Measurements from ENCODE around the gene RBM33. TPM values are rescaled to one million over a fixed set of nuclear protein-coding genes. Genes with fewer than 3 reads are reported as not detected.
"Not testable (repeated sequence)": the region's sequence is repeated elsewhere in the genome, so short reads cannot be mapped to it uniquely, and the experiment has no call there.

RBM33 gene
- total RNA-seq, 1 donor from 2014 or later, result 29.8 TPM

DNA sequence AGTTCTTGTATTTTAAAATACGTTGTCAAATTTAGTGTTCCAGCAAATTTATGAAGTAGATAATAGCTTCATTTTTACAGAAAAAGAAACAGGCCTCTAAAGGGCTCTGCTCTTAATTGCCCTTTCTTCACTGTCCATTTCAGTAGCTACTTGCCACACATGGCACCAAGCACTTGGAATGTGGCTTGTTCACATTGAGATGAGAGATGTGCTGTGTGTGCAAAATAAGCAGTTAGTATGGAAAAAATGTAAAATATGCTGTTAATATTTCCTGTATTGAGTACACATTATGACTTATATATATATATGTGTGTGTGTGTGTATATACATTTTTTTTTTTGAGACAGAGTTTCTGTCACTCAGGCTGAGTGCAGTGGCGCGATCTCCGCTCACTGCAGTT, 19.5 kb downstream of the RBM33 start:
- ATAC-seq, result no peak

DNA sequence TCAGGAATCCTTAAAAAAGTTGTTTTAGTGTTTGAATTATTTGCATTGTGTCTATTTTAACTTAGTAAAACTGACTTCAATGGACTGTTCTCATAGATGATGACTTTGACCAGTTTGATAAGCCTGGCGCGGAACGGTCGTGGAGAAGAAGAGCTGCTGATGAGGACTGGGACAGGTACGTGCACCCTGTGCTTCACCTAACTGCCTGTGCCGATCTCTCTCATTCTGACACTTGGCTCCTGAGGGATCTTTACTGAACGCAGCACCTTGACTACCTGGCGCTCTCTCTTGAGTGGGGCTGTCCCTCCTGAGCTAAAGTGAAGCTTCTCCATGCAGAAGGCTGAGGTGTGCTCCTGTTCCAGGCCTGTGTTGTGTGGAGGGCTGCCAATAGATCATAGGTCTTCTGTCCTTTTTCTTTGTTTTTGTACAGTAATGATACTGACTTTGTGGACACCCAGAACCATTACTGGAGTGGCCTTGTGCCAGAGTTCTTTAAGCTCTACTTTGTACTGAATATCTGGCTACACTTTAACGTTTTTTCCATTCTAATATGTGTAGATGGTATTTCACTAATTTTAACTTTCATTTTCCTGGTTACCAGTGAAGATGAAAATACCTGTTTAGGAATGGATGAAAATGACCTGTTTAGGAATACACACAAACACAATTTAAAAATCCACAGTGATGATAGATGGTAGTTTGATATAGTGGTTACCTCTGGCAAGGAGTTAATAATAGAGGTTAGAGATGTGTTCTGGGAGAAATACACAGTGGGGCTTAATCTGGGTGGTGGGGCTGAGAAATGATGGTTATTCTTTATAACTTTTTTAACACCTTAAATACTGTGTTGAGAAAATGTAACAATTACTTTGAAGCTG, 20.9 kb downstream of the RBM33 start:
- ATAC-seq, result no peak

DNA sequence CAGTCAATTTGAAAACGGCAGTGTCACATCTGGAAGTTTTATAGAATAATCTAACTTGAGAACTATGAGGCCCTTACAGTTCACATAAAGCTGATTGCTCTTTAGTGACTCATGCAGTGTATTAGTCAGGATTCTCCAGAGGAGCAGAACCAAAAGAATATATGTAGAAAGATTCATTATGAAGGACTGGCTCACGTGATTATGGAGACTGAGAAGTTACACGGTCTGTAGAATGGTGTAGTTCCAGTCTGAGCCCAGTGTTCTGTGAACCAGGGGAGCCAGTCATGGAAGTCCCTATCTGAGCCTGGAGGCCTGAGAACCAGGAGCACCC, 21.5 kb downstream of the RBM33 start:
- peak; percentile 98 for ATAC-seq

DNA sequence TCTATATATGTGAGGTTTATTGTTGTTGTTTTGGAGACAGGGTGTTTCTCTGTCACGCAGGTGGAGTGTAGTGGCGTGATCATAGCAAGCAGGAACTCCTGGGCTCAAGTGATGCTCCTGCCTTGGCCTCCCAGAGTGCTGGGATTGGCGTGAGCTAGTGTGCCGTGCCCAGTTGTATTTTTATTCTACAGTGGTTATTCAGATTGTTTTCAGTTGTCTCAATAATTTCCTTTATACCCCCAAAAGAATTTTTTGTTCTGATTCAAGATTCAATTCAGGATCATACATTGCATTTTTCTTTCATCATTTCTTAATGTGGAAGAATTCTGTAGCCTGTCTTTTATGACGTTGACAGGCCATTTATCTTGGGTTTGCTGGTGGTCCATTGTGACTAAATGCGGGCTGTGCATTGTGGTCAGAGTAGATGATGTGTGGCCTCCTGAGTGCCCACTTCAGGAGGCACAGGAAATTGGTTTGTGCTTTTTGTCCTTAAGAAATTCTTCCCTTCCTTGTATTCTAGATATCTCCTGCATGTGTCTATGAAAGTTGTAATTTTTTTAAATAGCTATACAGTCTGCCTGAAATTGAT, 22.9 kb downstream of the RBM33 start:
- no peak for ATAC-seq

DNA sequence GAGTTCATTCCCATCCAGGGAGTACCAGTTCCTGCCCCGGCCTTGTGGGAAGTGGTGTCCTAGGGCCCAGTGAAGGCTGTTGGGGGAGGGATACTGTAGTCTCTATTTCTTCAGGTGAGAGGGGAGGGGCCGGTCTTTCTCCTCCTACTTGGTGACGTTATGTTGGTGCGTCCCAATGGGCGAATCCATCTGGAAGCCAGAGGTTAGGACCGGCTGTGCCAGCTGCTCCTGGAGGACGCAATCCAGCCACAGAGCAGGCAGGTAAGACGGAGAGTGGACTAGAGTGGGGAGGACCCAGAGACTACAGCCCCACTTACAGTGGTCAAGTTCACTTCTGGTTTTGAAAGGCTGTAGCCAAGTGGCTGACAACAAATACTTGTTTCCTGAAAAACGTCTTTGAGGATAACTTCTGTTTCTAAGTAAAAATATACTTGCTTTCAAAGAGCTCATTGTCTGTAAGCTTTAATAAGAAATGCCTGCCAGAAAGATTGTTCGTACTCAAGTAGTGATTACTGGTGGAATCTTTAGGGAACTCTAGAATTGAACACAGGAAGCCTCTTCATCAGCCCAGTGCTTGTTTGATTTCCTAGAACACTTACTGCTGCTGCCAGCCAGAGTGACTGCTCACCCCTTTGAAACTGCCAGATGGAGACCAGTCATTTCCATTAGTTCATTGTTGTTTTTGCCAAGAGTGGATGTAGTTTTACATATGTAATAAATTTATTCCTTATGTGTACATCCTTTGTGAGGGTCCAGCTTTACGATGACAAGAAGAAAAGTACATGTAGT, 25.4 kb downstream of the RBM33 start:
- ATAC-seq, result no peak

DNA sequence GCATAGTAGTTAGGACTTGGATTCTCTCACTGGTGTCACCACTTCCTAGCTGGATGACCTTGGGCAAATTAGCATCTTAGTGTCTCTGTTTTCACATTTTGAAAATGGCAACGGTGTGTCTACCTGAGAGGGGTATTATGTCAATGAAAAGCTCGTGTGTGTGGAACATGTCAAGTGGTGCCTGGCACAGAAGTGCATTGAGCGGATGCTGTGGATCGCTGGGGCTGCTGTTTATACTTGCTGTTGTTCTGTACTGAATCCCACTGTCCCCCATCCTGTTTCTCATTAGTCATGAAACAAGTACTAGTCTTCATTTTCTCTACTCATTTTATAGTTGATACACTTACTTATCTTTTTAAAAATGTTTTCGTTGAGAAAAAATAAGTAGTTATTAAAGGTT, 26.1 kb downstream of the RBM33 start:
- ATAC-seq, result no peak

DNA sequence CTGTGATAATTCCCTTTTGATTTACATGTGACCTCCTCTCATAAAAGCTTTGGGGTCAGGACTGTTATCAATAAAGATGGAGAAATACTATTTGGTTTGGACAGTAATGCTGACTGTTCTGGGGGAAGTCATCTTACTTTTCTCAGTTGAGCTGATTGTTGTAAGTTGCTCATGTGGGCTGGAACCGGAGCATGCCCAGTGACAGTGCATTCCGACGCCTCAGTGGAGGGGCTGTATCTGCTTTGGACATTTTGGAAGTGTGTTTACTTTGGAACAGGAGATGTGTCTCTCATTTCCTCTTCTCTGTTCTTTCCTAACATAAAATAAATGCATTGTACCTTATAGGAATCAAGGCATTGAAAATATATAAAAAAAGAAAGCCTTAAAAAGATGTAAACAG, 30.1 kb downstream of the RBM33 start:
- no peak for ATAC-seq

DNA sequence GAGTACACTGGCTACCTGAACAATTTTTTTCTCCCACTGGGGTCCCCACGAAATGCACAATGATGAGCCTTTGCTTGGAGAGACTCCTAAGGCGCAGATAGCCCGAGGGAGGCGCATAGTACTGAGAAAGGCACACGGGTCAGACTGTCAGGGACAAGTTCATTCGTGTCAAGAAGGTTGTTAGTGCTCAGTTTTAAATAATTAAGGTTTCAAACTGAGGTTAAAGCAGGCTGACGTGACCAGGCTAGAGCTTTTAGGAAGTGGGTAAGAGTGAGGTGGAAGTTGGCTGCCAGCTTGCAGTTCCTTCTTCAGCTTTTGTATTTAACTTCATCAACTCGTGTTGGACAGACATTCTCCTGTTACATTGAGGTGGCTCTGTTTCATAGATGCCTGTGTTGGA, 31.6 kb downstream of the RBM33 start:
- ATAC-seq, result peak; percentile 65

DNA sequence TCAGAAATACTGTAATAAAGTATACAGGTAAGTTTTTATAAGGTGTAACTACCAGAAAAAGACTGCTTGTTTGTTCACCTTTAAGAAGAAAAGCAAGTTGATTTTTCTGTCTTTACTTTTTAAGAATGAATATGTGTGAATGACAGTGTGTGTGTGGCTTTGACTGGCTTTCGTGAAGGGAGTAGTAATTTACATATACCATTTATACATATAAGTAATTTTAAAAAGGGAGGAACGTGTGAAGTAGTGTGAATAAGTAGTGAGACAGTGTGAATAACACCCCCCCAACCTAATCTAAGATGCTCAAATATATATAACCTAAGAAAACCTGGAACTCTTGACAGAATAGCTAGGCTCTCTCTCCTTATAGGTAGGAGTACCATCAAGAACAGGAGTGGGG, 33.2 kb downstream of the RBM33 start:
- no peak for ATAC-seq

DNA sequence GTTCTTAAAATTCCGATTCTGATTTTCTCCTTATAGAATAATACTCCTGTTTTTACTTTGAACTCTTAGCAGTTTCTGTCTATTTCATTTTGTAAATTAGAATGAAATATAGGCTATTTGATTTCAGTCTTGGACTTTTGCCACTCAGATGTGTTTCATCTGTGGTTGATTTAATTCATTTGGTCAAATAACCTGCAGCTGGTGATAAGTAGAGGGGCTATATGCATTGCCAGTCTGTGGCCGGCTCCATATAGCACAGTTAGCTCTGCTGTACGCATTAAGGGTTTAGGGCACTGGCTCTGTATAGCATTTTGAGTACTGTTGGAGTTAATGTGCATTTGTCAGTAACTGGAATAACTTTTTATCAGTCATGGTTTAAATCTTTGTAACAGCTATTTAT, 35.7 kb downstream of the RBM33 start:
- ATAC-seq, result no peak

DNA sequence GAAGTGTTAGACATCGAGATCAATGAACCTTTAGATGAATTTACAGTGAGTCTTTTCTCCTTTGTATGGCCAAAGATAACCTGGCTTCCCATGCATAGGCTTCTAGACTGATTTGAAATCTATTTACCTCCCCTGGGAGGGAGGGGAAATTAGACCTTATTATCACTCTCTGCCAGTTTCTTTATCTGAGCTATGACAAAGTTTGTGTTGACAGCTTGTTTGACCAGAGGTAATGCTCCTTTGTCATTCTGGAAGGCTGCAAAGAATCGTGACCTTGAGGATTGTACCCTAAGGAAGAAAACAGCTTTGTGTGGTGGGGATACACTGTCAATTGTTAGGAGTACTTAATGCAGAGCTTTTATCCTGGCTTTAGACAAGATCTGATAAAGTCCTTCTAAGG, 36.4 kb downstream of the RBM33 start:
- no peak for ATAC-seq

DNA sequence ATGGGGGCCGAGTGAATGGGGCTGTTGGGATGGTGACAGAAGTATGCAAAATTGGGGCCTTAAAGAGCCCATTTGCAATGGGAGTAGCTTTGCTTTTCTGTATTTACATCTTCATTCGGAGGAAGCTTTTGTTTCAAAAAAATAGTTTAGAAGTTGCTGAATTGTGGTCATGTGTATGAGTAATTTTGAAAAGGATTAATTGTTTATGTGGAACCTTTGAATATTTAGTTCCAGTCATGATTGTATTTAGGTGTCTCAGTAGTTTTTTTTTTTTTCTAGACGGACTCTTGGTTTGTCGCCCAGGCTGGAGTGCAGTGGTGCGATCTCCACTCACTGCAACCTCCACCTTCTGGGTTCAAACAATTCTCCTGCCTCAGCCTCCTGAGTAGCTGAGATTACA, 37.2 kb downstream of the RBM33 start:
- ATAC-seq, result no peak

DNA sequence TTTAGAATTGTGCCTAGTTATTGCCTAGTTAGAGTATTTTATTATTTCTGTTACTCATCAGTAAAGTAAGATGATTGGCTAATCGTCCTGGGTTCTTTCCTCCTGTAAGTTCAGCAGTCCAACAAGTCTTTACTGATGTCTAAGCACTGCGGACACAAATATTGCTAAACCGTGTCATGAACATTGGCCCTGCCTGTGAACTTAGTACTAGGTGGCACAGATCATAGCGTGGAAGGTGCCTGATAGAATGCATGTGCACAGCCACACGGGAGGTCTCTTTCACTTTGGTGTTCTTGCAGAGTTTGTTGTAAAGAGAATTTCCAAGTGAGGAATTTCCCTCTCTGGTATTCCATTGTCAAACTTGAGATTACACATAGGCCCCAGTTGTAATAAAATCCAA, 38.0 kb downstream of the RBM33 start:
- ATAC-seq, result no peak

DNA sequence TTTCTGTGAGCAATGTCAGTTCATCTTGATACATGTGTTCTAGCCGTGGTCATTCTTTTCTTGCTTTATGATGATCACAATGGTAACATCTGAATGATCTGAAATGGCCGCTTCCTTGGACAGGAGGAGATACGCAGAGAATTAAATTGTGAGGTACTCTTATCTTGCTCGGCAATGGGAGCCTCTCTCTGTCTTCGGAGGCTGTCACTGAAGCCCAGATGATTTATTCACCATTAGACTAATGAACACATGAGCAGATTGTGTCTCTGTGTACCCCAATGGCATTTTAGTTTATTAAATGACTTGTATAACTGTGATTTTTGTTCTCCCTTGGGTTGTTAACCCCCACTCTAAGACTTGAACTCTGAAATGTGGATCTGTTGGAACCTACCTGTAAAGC, 38.6 kb downstream of the RBM33 start:
- no peak for ATAC-seq

DNA sequence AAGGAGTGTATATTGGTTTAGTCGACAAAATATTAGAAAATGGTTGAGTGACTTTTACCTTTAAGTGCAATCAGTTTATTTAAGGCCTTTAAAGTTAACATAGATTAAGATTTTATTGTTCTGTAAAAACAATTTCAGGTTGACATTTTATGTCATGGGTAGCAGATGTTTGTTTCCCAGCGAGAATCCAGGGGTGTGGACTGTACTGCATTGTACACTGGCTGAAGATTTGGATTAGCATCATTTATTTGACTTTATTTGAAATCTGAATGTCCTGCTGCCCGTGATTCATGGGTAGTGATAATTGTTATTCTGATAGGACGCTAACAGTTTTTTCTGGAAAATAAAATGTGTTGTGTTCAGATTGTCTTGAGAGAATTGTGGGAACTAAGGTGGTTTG, 39.3 kb downstream of the RBM33 start:
- no peak for ATAC-seq

DNA sequence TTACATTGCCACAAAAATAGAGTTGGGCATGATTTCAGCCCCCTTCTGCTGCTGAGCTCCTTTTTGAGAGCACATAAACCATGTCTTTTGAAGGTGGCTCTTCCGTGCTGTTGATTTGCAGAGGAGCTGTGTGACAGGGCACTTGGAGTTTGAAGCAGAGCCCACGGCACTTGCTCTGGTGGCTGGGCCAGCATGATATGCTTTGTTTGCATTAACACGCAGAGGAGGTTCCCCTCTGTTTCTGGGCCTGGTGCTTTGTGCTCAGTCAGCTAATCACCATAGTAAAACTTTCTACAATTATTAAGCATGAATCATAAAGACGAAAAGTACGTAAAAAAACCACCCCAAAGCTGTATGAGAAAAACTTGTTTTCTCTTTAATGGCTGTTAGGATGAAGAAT, 40.1 kb downstream of the RBM33 start:
- ATAC-seq, result no peak

DNA sequence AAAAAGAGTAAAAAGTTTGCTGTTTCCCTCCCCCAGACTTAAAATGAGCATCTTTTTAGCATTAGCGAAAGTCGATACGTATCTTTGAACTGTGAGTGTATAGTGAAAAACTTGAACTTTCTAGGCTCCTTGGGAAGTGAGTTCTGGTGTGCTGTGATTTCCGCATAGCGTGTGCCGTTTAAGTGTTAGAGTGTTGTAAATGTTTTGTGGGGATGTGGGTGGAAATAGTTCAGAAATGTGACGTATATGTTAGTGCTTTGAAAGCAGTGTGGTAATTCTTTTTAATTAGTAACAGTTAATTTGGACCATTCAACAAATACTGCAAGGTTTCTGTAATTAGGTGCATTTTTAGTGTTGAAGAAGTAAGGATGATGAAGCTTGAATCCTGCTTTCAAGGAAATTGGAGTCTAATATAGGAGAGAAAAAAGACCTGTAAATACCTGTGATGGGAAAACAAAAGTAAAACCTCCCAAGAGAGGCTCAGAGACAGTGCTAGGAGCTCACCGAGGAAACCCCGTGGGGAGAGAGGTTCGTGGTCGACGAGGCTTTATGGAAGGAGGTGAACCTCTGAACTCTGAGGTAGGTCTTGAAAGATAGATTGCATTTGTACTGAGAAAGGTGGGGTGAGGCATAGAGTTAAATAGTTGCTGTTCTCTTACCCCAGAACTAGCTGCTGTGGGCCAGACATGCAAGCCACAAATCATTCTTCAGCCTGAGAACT, 40.8 kb downstream of the RBM33 start:
- no peak for ATAC-seq

DNA sequence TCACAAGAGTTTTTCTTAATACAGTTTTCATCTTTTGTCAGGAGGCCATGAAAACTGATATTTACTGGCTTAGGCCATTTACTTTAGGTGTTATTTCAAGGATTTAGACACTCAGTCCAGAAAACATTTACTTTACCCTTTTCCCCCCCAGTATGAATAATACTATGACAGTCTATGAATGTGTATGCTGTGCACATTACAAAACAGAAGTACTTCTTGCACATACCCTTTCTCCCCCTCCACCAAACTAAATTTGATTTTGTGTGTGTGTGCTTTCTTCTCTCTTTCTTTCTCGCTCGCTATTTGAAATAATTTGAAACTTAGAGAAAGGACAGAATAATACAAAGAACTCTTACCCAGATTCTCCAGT, 41.3 kb downstream of the RBM33 start:
- ATAC-seq, result no peak

DNA sequence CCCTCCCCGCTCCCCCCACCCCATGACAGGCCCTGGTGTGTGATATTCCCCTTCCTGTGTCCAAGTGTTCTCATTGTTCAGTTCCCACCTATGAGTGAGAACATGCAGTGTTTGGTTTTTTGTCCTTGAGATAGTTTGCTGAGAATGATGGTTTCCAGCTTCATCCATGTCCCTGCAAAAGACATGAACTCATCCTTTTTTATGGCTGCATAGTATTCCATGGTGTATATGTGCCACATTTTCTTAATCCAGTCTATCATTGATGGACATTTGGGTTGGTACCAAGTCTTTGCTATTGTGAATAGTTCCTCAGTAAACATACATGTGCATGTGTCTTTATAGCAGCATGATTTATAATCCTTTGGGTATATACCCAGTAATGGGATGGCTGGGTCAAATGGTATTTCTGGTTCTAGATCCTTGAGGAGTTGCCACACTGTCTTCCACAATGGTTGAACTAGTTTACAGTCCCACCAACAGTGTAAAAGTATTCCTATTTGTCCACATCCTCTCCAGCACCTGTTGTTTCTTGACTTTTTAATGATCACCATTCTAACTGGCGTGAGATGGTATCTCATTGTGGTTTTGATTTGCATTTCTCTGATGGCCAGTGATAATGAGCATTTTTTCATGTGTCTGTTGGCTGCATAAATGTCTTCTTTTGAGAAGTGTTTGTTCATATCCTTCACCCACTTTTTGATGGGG, 42.3 kb downstream of the RBM33 start:
- not testable (repeated sequence) for ATAC-seq

DNA sequence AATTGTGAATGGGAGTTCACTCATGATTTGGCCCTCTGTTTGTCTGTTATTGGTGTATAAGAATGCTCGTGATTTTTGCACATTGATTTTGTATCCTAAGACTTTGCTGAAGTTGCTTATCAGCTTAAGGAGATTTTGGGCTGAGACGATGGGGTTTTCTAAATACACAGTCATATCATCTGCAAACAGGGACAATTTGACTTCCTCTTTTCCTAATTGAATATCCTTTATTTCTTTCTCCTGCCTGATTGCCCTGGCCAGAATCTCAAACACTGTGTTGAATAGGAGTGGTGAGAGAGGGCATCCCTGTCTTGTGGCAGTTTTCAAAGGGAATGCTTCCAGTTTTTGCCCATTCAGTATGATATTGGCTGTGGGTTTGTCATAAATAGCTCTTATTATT, 43.8 kb downstream of the RBM33 start:
- not testable (repeated sequence) for ATAC-seq

DNA sequence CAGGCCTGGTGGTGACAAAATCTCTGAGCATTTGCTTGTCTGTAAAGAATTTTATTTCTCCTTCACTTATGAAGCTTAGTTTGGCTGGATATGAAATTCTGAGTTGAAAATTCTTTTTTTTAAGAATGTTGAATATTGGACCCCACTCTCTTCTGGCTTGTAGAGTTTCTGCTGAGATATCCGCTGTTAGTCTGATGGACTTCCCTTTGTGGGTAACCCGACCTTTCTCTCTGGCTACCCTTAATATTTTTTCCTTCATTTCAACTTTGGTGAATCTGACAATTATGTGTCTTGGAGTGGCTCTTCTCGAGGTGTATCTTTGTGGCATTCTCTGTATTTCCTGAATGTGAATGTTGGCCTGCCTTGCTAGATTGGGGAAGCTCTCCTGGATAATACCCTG, 46.2 kb downstream of the RBM33 start:
- ATAC-seq, result not testable (repeated sequence)

DNA sequence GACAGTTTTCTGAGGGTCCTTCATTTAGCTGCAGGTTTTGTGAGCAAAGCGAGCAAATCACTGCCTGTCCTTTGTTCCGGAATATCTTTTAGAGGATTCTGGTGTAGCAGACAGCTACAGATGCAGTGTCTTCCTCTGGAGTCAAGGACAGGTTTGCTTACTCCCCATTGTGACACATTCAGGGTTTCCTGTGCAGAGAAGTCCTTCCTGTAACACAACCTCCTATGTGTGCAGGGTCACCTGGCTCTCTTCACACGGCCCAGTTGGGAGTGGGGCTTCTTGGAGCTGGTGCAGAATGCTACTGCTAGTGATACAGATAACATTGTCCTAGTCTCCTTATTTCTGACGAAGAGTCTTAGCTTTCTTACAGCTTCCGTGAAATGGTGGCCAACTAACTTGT, 47.9 kb downstream of the RBM33 start:
- peak; percentile 65 for ATAC-seq

DNA sequence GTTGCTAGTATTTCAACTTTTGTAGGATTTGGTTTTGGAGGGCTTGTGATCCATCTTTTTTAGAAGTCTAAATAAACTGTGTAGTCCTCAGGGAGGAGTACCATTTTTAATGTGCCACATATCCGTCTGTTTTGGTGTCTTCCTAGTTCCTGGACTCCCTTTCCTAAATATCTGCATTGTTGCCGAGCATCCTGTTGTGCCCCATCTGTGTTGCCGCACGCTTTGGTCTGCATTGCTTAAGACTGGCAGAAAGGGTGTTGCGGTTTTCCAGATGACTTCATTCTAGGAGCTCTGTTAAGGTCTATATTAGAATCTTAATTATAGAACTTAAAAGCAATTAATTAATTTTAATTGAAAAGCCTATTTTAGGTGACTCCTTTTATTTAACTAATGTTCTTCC, 49.4 kb downstream of the RBM33 start:
- ATAC-seq, result no peak

Measured in esophagus mucosa (tissue), 1 donor.